Measurements from ENCODE around the gene PGLYRP2. TPM values are rescaled to one million over a fixed set of nuclear protein-coding genes. Genes with fewer than 3 reads are reported as not detected.

The PGLYRP2 gene
- total RNA-seq, 4 donors from 2014 or later, result not detected

GRCh38 chr19:15442142-15442920, 37.0 kb downstream of the PGLYRP2 start:
- Histone ChIP-seq H3K36me3 (peaks cover 0 to 61% (median 0%) of the 10 kb centered on the region in 3 donors), H3K4me1 (peaks cover 0 to 7% (median 0%) of the 10 kb centered on the region in 4 donors), H3K9me3 (no peaks in the 10 kb centered on the region), H3K27ac (no peak overlapping the region), H3K27me3 (no peaks in the 10 kb centered on the region), H3K4me3 (no peak overlapping the region)
- 79 to 82% methylated on average over 12 to 13 of the region's 13 CpGs for WGBS, 2 donors
- no peak for TF ChIP-seq EP300 (IDR thresholded peaks at IDR 0.05)
- no peak for TF ChIP-seq CTCF (IDR thresholded peaks at IDR 0.05)
- no peak for TF ChIP-seq POLR2A (IDR thresholded peaks at IDR 0.05)
- DNase-seq (ENCODE audit: low spot score in 2 of 2), result no peak

DNA sequence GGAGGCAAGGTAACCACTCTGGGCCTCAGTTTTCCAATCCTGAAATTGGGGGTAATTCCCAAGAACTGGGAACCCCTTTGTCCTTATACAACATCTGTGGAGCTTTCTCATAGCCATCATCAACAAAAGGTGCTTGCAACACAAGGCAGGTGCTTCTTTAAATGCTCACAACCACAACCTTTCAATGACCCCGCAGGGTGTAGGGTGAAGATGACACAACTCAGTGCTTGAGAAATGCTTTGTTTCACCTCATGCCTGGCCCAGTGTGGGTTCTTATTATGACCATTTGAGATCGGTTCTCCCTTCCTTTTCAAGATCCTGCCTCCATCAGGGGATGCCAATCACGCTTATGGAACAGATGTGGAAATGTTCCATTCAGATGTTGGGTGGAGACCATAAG, 38.0 kb downstream of the PGLYRP2 start:
- Histone ChIP-seq H3K27me3 (no peaks in the 10 kb centered on the region), H3K4me3 (no peak overlapping the region), H3K36me3 (peaks cover 0 to 65% (median 0%) of the 10 kb centered on the region in 3 donors), H3K9me3 (no peaks in the 10 kb centered on the region), H3K4me1 (peaks cover 0 to 7% (median 0%) of the 10 kb centered on the region in 4 donors), H3K27ac (no peak overlapping the region)
- no peak for DNase-seq (ENCODE audit: low spot score in 2 of 2)
- TF ChIP-seq EP300 (IDR thresholded peaks at IDR 0.05) (no peak), CTCF (IDR thresholded peaks at IDR 0.05) (no peak), POLR2A (IDR thresholded peaks at IDR 0.05) (no peak)
- WGBS, 2 donors, result 83 to 87% methylated on average over 3 of the region's 3 CpGs

- DNase-seq (ENCODE audit: low spot score in 2 of 2), result no peak
- no peak overlapping the region for H3K27ac ChIP-seq
- peaks cover 0 to 53% (median 0%) of the 10 kb centered on the region in 3 donors for H3K36me3 ChIP-seq
- H3K27me3 ChIP-seq, result no peaks in the 10 kb centered on the region
- H3K4me3 ChIP-seq, result no peak overlapping the region
- H3K9me3 ChIP-seq, result no peaks in the 10 kb centered on the region
- peaks cover 0 to 7% (median 0%) of the 10 kb centered on the region in 4 donors for H3K4me1 ChIP-seq
- TF ChIP-seq CTCF (IDR thresholded peaks at IDR 0.05) (no peak), EP300 (IDR thresholded peaks at IDR 0.05) (no peak), POLR2A (IDR thresholded peaks at IDR 0.05) (no peak)
- 82 to 89% methylated on average over 11 to 37 of the region's 38 CpGs for WGBS, 2 donors
Measured at GRCh38 chr19:15439821-15440641, 39.3 kb downstream of the PGLYRP2 start.

GRCh38 chr19:15439078-15439799, 40.1 kb downstream of the PGLYRP2 start:
- Histone ChIP-seq H3K4me3 (no peak overlapping the region), H3K36me3 (peaks cover 0 to 50% (median 0%) of the 10 kb centered on the region in 3 donors), H3K9me3 (no peaks in the 10 kb centered on the region), H3K27me3 (no peaks in the 10 kb centered on the region), H3K27ac (no peak overlapping the region), H3K4me1 (peaks cover 0 to 7% (median 0%) of the 10 kb centered on the region in 4 donors)
- TF ChIP-seq EP300 (IDR thresholded peaks at IDR 0.05) (no peak), CTCF (IDR thresholded peaks at IDR 0.05) (no peak), POLR2A (IDR thresholded peaks at IDR 0.05) (no peak)
- WGBS, 2 donors, result 66% methylated on average over 25 of the region's 25 CpGs
- no peak for DNase-seq (ENCODE audit: low spot score in 2 of 2)
